Type B pancreatic cell (in vitro differentiated cells): ENCODE results near the gene NECTIN2. TPM values are rescaled to one million over a fixed set of nuclear protein-coding genes. Genes with fewer than 3 reads are reported as not detected.

Experiments used
- DNase-seq: peaks from one replicate; pipeline ENCODE4 v3.0.0; 2021; ENCODE audit warnings: mixed read lengths; ENCODE audit not compliant: unreplicated experiment; ENCODE audit errors: extremely low spot score
- H3K27ac Mint-ChIP-seq: 2 replicates; pipeline ENCODE4 v1.8.0; 2021; ENCODE audit warnings: mild to moderate bottlenecking, mixed read lengths
- H3K27me3 Mint-ChIP-seq: 2 replicates; pipeline ENCODE4 v1.8.0; 2021; ENCODE audit warnings: mixed read lengths
- H3K36me3 Mint-ChIP-seq: 2 replicates; pipeline ENCODE4 v1.8.0; 2021; ENCODE audit warnings: mixed read lengths
- H3K4me1 Mint-ChIP-seq: one replicate; pipeline ENCODE4 v1.8.0; 2021; ENCODE audit warnings: mixed read lengths; ENCODE audit not compliant: unreplicated experiment
- H3K4me3 Mint-ChIP-seq: 2 replicates; pipeline ENCODE4 v1.8.0; 2021; ENCODE audit warnings: mild to moderate bottlenecking, mixed read lengths
- H3K9me3 Mint-ChIP-seq: 2 replicates; pipeline ENCODE4 v1.8.0; 2021; ENCODE audit warnings: mixed read lengths
- total RNA-seq: library from RNA; stranded (reverse); gene quantifications from 2 replicates; pipeline ENCODE4 v1.2.1, GENCODE V29; 2021; ENCODE audit warnings: low replicate concordance
- TF ChIP-seq, protein P1 (sequence below): fragments of 200-600 bp; sonication (generic); conservative IDR thresholded peaks from 2 replicates; pipeline ENCODE4 v1.5.0; 2021; ENCODE audit warnings: antibody characterized with exemption, mild to moderate bottlenecking

The NECTIN2 gene
- total RNA-seq, 1 donor from 2014 or later: 123 TPM

DNA sequence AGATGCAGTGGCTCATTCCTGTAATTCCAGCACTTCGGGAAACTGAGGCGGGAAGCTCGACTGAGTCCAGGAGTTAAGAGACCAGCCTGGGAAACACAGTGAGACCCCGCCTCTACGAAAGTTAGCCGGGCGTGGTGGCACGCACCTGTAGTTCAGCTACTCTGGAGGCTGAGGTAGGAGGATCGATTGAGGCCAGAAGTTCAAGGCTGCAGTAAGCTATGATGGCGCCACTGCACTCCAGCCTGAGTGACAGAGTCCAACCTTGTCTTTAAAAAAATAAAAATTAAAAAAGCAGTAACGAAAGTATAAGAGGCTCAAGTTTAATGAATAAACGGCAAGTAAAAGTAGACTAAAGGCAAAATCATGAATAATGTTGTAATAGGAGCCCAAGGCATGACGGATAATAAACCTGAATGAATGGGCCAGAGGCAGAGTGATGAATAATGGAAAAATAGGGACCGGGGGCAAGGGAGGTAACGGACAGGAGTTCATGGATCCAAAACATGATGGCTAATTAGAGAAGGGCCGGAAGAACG, 43.8 kb downstream of the NECTIN2 start:
- no peak for DNase-seq
- H3K4me3 Mint-ChIP-seq: peak overlapping the region; percentile 91
- peak overlapping the region; percentile 96 for H3K27ac Mint-ChIP-seq
- no peaks in the 10 kb centered on the region for H3K9me3 Mint-ChIP-seq
- TF ChIP-seq, protein P1, sequence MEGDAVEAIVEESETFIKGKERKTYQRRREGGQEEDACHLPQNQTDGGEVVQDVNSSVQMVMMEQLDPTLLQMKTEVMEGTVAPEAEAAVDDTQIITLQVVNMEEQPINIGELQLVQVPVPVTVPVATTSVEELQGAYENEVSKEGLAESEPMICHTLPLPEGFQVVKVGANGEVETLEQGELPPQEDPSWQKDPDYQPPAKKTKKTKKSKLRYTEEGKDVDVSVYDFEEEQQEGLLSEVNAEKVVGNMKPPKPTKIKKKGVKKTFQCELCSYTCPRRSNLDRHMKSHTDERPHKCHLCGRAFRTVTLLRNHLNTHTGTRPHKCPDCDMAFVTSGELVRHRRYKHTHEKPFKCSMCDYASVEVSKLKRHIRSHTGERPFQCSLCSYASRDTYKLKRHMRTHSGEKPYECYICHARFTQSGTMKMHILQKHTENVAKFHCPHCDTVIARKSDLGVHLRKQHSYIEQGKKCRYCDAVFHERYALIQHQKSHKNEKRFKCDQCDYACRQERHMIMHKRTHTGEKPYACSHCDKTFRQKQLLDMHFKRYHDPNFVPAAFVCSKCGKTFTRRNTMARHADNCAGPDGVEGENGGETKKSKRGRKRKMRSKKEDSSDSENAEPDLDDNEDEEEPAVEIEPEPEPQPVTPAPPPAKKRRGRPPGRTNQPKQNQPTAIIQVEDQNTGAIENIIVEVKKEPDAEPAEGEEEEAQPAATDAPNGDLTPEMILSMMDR: no peak
- H3K36me3 Mint-ChIP-seq: peaks cover 23% of the 10 kb centered on the region
- peaks cover 26% of the 10 kb centered on the region for H3K4me1 Mint-ChIP-seq
- H3K27me3 Mint-ChIP-seq: no peaks in the 10 kb centered on the region

DNA sequence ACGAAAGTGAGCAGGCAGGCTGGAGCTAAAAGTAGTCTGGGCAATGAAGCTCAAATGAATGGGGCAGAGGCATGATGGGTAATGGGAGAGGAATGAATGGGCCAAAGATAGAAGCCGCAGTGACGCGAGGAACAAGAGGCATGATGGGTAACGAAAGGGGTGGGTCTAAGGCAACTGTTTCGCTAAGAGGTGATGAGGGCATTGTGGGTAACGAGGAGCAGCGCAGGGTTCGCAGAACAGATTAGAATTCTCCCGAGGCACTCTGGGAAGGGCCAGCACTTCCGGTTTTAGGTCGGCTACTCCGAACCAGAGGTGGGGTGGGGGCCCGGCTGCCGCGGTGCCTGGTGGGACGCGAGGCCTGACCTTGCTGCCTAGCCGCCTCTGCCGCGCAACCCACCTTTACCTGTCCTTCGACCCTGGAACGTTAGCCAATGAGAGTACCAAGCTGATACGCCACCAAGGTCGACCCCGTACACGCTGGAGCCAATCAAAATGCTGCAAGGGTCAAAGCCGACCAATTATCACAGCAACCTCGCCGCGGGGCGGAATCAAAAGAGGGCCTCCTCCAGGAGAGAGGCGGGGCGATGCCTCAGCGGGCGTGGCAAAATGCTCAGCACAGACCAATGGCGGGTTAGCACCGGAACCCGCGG, 44.4 kb downstream of the NECTIN2 start:
- Mint-ChIP-seq H3K4me3 (peak overlapping the region; percentile 91), H3K9me3 (no peaks in the 10 kb centered on the region), H3K27me3 (no peaks in the 10 kb centered on the region), H3K36me3 (peaks cover 25% of the 10 kb centered on the region), H3K4me1 (peaks cover 26% of the 10 kb centered on the region), H3K27ac (peak overlapping the region; percentile 96)
- TF ChIP-seq, protein P1: no peak
- peak; percentile 100 for DNase-seq

DNA sequence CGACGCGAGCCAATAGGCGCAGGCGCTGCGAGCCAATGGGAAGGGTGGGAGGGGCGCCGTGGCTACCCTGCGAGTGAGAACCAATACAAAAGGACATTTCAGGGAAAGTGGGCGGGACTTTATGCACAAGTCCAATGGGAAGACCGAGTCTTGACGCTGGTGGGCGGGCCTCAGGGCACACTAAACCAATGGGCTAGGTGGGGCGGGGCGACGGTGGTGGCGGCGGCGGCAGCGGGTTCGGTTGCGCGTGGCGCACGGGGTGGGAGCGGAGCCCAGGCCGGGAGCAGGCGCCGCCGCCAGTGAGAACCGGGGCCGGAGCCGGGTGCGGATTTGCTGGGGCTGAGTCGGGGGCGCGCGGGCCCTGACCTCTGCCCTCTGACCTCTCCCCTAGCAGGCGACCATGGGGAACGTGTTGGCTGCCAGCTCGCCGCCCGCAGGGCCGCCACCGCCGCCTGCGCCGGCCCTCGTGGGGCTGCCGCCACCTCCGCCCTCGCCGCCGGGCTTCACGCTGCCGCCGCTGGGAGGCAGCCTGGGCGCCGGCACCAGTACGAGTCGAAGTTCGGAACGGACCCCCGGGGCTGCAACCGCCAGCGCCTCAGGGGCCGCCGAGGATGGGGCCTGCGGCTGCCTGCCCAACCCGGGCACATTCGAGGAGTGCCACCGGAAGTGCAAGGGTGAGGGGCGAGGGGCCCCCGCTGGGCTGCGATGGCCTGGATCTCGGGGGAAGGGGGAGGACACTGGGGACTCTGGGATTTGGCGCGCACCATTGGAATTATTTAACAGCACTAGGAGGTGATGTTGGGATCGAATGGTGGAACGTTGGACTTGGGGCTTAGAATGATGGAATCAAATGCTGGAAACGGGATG, 45.2 kb downstream of the NECTIN2 start, which contains the start of gene TOMM40:
Gene TOMM40, plus strand, starts transcription at position 239 of the 867 bp plus-strand sequence. Its CDS starts 162 bp downstream, at position 401.
- H3K36me3 Mint-ChIP-seq: peaks cover 23% of the 10 kb centered on the region
- no peak for DNase-seq
- H3K27ac Mint-ChIP-seq: peak within 1 kb of the TSS; percentile 96
- H3K27me3 Mint-ChIP-seq: no peaks in the 10 kb centered on the region
- TF ChIP-seq, protein P1: peak; percentile 42
- H3K4me1 Mint-ChIP-seq: peaks cover 26% of the 10 kb centered on the region
- peak within 1 kb of the TSS; percentile 94 for H3K4me3 Mint-ChIP-seq
- no peaks in the 10 kb centered on the region for H3K9me3 Mint-ChIP-seq

DNA sequence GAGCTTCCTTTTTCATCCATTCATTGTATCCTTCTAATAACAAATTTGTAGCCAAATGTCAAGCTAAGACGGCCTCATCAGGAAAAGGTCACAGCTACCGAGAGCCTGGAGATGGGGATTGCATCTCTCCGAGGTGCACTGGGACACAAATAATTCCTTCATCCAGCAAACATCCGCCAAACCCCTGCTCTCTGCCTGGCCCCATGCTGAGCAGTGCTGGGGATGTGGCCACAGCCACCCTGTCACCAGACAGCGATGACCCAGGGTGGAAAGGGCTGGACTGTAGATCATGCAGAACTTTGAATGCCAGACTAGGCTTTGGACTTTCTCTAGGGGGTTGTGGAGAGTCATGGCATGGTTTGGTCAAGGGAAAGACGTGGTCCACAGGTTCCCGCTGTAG, 46.8 kb downstream of the NECTIN2 start:
- peak overlapping the region; percentile 16 for H3K27ac Mint-ChIP-seq
- peaks cover 26% of the 10 kb centered on the region for H3K4me1 Mint-ChIP-seq
- no peak for DNase-seq
- no peaks in the 10 kb centered on the region for H3K9me3 Mint-ChIP-seq
- TF ChIP-seq, protein P1: no peak
- no peaks in the 10 kb centered on the region for H3K27me3 Mint-ChIP-seq
- H3K4me3 Mint-ChIP-seq: peak overlapping the region; percentile 94
- H3K36me3 Mint-ChIP-seq: peaks cover 17% of the 10 kb centered on the region

DNA sequence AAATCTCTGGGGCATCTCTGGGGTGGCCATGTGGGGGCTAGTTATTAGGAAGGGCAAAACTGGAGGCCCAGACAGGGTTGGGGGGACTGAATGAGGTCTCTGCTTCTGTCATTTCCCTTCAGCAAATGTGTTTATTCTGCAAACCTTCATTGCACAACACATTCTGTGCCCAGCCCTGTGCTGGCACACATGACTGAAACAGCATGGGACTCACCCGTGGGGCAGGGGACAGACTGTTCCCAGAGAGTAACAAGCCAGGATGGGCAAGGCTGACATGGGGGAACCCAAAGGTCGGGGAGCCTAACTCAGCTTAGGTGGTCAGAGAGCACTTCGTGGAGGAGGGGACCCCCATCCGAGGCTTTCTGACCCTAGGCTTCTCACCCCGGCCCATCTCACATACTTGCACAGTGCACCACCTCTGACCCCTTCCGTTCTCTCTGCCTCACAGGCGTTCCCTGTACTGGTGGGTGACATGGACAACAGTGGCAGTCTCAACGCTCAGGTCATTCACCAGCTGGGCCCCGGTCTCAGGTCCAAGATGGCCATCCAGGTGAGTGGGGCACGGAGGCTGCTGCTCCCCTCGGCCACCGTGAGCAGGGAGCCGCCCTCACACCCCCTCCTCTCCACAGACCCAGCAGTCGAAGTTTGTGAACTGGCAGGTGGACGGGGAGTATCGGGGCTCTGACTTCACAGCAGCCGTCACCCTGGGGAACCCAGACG, 47.4 kb downstream of the NECTIN2 start:
- no peaks in the 10 kb centered on the region for H3K9me3 Mint-ChIP-seq
- no peak for DNase-seq
- no peaks in the 10 kb centered on the region for H3K27me3 Mint-ChIP-seq
- peaks cover 26% of the 10 kb centered on the region for H3K4me1 Mint-ChIP-seq
- no peak overlapping the region for H3K27ac Mint-ChIP-seq
- peak overlapping the region; percentile 94 for H3K4me3 Mint-ChIP-seq
- TF ChIP-seq, protein P1: no peak
- H3K36me3 Mint-ChIP-seq: peaks cover 17% of the 10 kb centered on the region
